Neuronal stem cell (in vitro differentiated cells): ENCODE measurements around the gene GPR107.

Experiments used
- DNase-seq: peaks from one replicate; pipeline ENCODE4 v3.0.0-alpha.2; 2013; ENCODE audit warnings: low spot score
- H2AFZ ChIP-seq: one replicate; pipeline ENCODE4 v1.6.1; 2013; ENCODE audit warnings: mild to moderate bottlenecking, low read length, inconsistent platforms
- H2AK5ac ChIP-seq: 2 replicates; pipeline ENCODE4 v1.6.1; 2013; ENCODE audit warnings: low read depth, mild to moderate bottlenecking, inconsistent platforms, low read length, moderate library complexity, mixed read lengths
- H2BK120ac ChIP-seq: 2 replicates; pipeline ENCODE4 v1.6.1; 2013; ENCODE audit warnings: low read depth, mild to moderate bottlenecking, inconsistent platforms, low read length, moderate library complexity, mixed read lengths
- H2BK12ac ChIP-seq: one replicate; pipeline ENCODE4 v1.6.1; 2013; ENCODE audit warnings: low read length, inconsistent platforms
- H2BK15ac ChIP-seq: 2 replicates; pipeline ENCODE4 v1.6.1; 2013; ENCODE audit warnings: mild to moderate bottlenecking, low read length, inconsistent platforms, mixed read lengths
- H2BK5ac ChIP-seq: one replicate; pipeline ENCODE4 v1.6.1; 2013; ENCODE audit warnings: inconsistent platforms, mild to moderate bottlenecking, low read length, moderate library complexity
- H3K14ac ChIP-seq: one replicate; pipeline ENCODE4 v1.6.1; 2013; ENCODE audit warnings: low read length, inconsistent platforms
- H3K18ac ChIP-seq: 2 replicates; pipeline ENCODE4 v1.6.1; 2013; ENCODE audit warnings: low read length, inconsistent platforms
- H3K23ac ChIP-seq: 2 replicates; pipeline ENCODE4 v1.6.1; 2013; ENCODE audit warnings: low read depth, mild to moderate bottlenecking, mixed read lengths, low read length, inconsistent platforms; ENCODE audit not compliant: poor library complexity
- H3K27ac ChIP-seq: replicated peaks from 3 replicates; pipeline ENCODE4 v1.5.1; 2013; ENCODE audit warnings: low read length, inconsistent platforms
- H3K27me3 ChIP-seq, 3 experiments: 2 replicates each; pipeline ENCODE4 v1.6.1; 2013; ENCODE audit warnings: low read length in 3 of 3, mild to moderate bottlenecking in 2 of 3, inconsistent platforms in 1 of 3, low read depth in 1 of 3, mixed read lengths in 1 of 3, moderate library complexity in 1 of 3; ENCODE audit not compliant: control insufficient read depth in 3 of 3, insufficient read depth in 3 of 3
- H3K36me3 ChIP-seq, 2 donors: replicated peaks in 1 of 2; 2 replicates each; pipeline ENCODE4 v1.6.1; 2013; ENCODE audit warnings: low read length in 2 of 2; ENCODE audit not compliant: control insufficient read depth in 2 of 2, insufficient read depth in 2 of 2
- H3K4ac ChIP-seq: 2 replicates; pipeline ENCODE4 v1.6.1; 2013; ENCODE audit warnings: inconsistent platforms, mild to moderate bottlenecking, low read length, moderate library complexity
- H3K4me1 ChIP-seq, 2 donors: 1 replicate in 1 of 2; 2 replicates in 1 of 2; pipeline ENCODE4 v1.6.1; 2013; ENCODE audit warnings: low read length in 2 of 2, low read depth in 1 of 2; ENCODE audit not compliant: control insufficient read depth in 2 of 2, insufficient read depth in 1 of 2
- H3K4me2 ChIP-seq: one replicate; pipeline ENCODE4 v1.6.1; 2013; ENCODE audit warnings: mild to moderate bottlenecking, low read length, inconsistent platforms; ENCODE audit not compliant: insufficient read depth, poor library complexity, severe bottlenecking
- H3K4me3 ChIP-seq, 2 donors: 2 replicates each; pipeline ENCODE4 v1.5.1; 2013; ENCODE audit warnings: low read length in 2 of 2, mild to moderate bottlenecking in 2 of 2, inconsistent platforms in 1 of 2, moderate library complexity in 1 of 2
- H3K79me1 ChIP-seq: one replicate; pipeline ENCODE4 v1.6.1; 2013; ENCODE audit warnings: low read depth, mild to moderate bottlenecking, inconsistent platforms, low read length, moderate library complexity
- H3K9ac ChIP-seq: one replicate; pipeline ENCODE4 v1.6.1; 2013; ENCODE audit warnings: mild to moderate bottlenecking, low read depth, low read length, inconsistent platforms; ENCODE audit not compliant: poor library complexity
- H3K9me3 ChIP-seq, 2 donors: replicated peaks in 1 of 2; 2 replicates each; pipeline versions ENCODE3 to v1.6.1; 2013; ENCODE audit warnings: low read length in 2 of 2, mild to moderate bottlenecking in 2 of 2, inconsistent platforms in 1 of 2, low read depth in 1 of 2, mixed read lengths in 1 of 2, moderate library complexity in 1 of 2; ENCODE audit not compliant: control insufficient read depth in 2 of 2, insufficient read depth in 1 of 2
- H4K8ac ChIP-seq: one replicate; pipeline ENCODE4 v1.6.1; 2013; ENCODE audit warnings: low read depth, mild to moderate bottlenecking, inconsistent platforms, low read length, moderate library complexity
- H4K91ac ChIP-seq: one replicate; pipeline ENCODE4 v1.6.1; 2013; ENCODE audit warnings: low read length, low read depth, mild to moderate bottlenecking, inconsistent platforms; ENCODE audit not compliant: poor library complexity
- WGBS, 2 donors: extraction: QIAGEN DNeasy Blood & Tissue Kit; methylation state at CpG; one replicate each; pipeline ENCODE4 v1.1.7; 2013; ENCODE audit warnings: missing lambda C conversion rate in 2 of 2, mixed read lengths in 1 of 2; ENCODE audit not compliant: insufficient read length in 2 of 2, insufficient replicate concordance in 1 of 2; ENCODE audit errors: extremely low coverage in 2 of 2; 5-methylcytosine and 5-hydroxymethylcytosine counted together

GPR107 gene

GRCh38 chr9:130172161-130172857 is 118.6 kb downstream of the GPR107 start, which contains the start of gene NCS1:
NCS1 (plus strand) TSS chr9:130172404; CDS start chr9:130172664, 260 bp downstream.
- Histone ChIP-seq H3K4me2 (peak within 1 kb of the TSS; percentile 99), H3K79me1 (peaks cover 18% of the 10 kb centered on the region), H3K18ac (peak within 1 kb of the TSS; percentile 97), H2BK12ac (peak within 1 kb of the TSS; percentile 68), H3K9ac (peak within 1 kb of the TSS; percentile 91), H2AFZ (peak within 1 kb of the TSS; percentile 95), H3K4ac (peak within 1 kb of the TSS; percentile 91), H3K14ac (peak within 1 kb of the TSS; percentile 92), H3K27ac (no peak within 1 kb of the TSS), H4K91ac (no peak within 1 kb of the TSS), H2AK5ac (peak within 1 kb of the TSS; percentile 94), H3K4me1 (peaks cover 10 to 26% of the 10 kb centered on the region in 2 donors), H4K8ac (no peak within 1 kb of the TSS), H3K4me3 (peak within 1 kb of the TSS; percentile 59 to 82), H3K36me3 (peaks cover 3 to 6% of the 10 kb centered on the region in 2 donors), H2BK15ac (peak within 1 kb of the TSS; percentile 98), H3K9me3 (peaks cover 0 to 2% of the 10 kb centered on the region in 2 donors), H2BK120ac (peak within 1 kb of the TSS; percentile 63), H2BK5ac (peak within 1 kb of the TSS; percentile 92), H3K27me3 (peaks cover 0 to 15% (median 0%) of the 10 kb centered on the region in 3 experiments), H3K23ac (peak within 1 kb of the TSS; percentile 29)
- DNase-seq: peak; percentile 59
- WGBS, 2 donors: no CpG with 5 or more reads among the region's 101 CpGs

- peaks cover 3 to 6% of the 10 kb centered on the region in 2 donors for H3K36me3 ChIP-seq
- peak overlapping the region; percentile 32 for H2BK15ac ChIP-seq
- peaks cover 18% of the 10 kb centered on the region for H3K79me1 ChIP-seq
- H3K9me3 ChIP-seq: peaks cover 0 to 2% of the 10 kb centered on the region in 2 donors
- H3K23ac ChIP-seq: peak overlapping the region; percentile 29
- H2BK5ac ChIP-seq: no peak overlapping the region
- no peak overlapping the region for H4K91ac ChIP-seq
- H3K4ac ChIP-seq: peak overlapping the region; percentile 91
- no peak overlapping the region for H4K8ac ChIP-seq
- H3K4me1 ChIP-seq: peaks cover 10 to 25% of the 10 kb centered on the region in 2 donors
- peak overlapping the region; percentile 99 for H3K4me2 ChIP-seq
- peaks cover 0 to 15% (median 0%) of the 10 kb centered on the region in 3 experiments for H3K27me3 ChIP-seq
- H3K4me3 ChIP-seq: peak overlapping the region; percentile 59 to 82
- H2BK12ac ChIP-seq: no peak overlapping the region
- H3K14ac ChIP-seq: peak overlapping the region; percentile 92
- H2BK120ac ChIP-seq: no peak overlapping the region
- H3K9ac ChIP-seq: peak overlapping the region; percentile 91
- no peak for DNase-seq
- peak overlapping the region; percentile 94 for H2AK5ac ChIP-seq
- H3K27ac ChIP-seq: no peak overlapping the region
- peak overlapping the region; percentile 92 for H3K18ac ChIP-seq
- H2AFZ ChIP-seq: peak overlapping the region; percentile 82
- no CpG with 5 or more reads among the region's 57 CpGs for WGBS, 2 donors
These were observed 119.4 kb downstream of the GPR107 start for GRCh38 chr9:130172858-130173665.

- H4K8ac ChIP-seq: peak overlapping the region; percentile 50
- no peak overlapping the region for H2BK5ac ChIP-seq
- peaks cover 3 to 6% of the 10 kb centered on the region in 2 donors for H3K36me3 ChIP-seq
- H3K18ac ChIP-seq: peak overlapping the region; percentile 86
- H3K14ac ChIP-seq: peak overlapping the region; percentile 99
- H3K23ac ChIP-seq: no peak overlapping the region
- H2BK15ac ChIP-seq: peak overlapping the region; percentile 90
- H2AFZ ChIP-seq: no peak overlapping the region
- no CpG with 5 or more reads among the region's 9 CpGs for WGBS, 2 donors
- H2BK12ac ChIP-seq: no peak overlapping the region
- H4K91ac ChIP-seq: peak overlapping the region; percentile 92
- DNase-seq: no peak
- H3K27ac ChIP-seq: no peak overlapping the region
- peak overlapping the region; percentile 94 for H2AK5ac ChIP-seq
- H3K9me3 ChIP-seq: peaks cover 0 to 2% of the 10 kb centered on the region in 2 donors
- peak overlapping the region; percentile 59 to 82 for H3K4me3 ChIP-seq
- peaks cover 0 to 15% (median 0%) of the 10 kb centered on the region in 3 experiments for H3K27me3 ChIP-seq
- H3K4me2 ChIP-seq: peak overlapping the region; percentile 99
- peak overlapping the region; percentile 91 for H3K9ac ChIP-seq
- H3K4me1 ChIP-seq: peaks cover 10 to 25% of the 10 kb centered on the region in 2 donors
- peaks cover 18% of the 10 kb centered on the region for H3K79me1 ChIP-seq
- H3K4ac ChIP-seq: no peak overlapping the region
- H2BK120ac ChIP-seq: no peak overlapping the region
These were observed 119.9 kb downstream of the GPR107 start for GRCh38 chr9:130173666-130173983.
